VCaP (cell line): ENCODE data around the gene DYNC2H1.

ENCODE experiments used
- H3K27ac ChIP-seq: fragments of 450-650 bp; 2 replicates; pipeline ENCODE4 v1.5.1; 2017
- TF ChIP-seq, protein P1 (sequence below): fragments of 450-650 bp; conservative IDR thresholded peaks from 2 replicates; pipeline ENCODE4 v1.5.1; 2017; ENCODE audit warnings: mild to moderate bottlenecking, moderate library complexity

The DYNC2H1 gene

DNA sequence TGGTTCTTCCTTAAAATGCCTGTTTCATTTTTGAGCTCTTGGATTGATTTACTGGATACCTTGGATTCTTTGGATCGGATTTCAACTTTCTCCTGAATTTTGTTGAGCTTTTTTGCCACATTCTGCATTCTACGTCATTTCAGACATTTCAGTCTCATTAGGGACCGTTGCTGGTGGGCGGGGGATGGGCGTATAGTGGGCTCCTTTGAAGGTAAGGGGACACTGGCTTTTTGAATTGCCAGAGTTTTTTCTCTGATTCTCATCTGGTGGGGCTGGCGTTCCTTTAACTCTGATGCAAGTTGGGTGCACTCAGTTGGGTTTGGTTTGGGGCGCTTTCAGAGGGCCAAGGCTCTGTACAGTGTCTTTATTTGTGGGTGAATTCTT is 216.5 kb downstream of the DYNC2H1 start:
- no peak overlapping the region for H3K27ac ChIP-seq
- TF ChIP-seq, protein P1, sequence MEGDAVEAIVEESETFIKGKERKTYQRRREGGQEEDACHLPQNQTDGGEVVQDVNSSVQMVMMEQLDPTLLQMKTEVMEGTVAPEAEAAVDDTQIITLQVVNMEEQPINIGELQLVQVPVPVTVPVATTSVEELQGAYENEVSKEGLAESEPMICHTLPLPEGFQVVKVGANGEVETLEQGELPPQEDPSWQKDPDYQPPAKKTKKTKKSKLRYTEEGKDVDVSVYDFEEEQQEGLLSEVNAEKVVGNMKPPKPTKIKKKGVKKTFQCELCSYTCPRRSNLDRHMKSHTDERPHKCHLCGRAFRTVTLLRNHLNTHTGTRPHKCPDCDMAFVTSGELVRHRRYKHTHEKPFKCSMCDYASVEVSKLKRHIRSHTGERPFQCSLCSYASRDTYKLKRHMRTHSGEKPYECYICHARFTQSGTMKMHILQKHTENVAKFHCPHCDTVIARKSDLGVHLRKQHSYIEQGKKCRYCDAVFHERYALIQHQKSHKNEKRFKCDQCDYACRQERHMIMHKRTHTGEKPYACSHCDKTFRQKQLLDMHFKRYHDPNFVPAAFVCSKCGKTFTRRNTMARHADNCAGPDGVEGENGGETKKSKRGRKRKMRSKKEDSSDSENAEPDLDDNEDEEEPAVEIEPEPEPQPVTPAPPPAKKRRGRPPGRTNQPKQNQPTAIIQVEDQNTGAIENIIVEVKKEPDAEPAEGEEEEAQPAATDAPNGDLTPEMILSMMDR, result no peak

DNA sequence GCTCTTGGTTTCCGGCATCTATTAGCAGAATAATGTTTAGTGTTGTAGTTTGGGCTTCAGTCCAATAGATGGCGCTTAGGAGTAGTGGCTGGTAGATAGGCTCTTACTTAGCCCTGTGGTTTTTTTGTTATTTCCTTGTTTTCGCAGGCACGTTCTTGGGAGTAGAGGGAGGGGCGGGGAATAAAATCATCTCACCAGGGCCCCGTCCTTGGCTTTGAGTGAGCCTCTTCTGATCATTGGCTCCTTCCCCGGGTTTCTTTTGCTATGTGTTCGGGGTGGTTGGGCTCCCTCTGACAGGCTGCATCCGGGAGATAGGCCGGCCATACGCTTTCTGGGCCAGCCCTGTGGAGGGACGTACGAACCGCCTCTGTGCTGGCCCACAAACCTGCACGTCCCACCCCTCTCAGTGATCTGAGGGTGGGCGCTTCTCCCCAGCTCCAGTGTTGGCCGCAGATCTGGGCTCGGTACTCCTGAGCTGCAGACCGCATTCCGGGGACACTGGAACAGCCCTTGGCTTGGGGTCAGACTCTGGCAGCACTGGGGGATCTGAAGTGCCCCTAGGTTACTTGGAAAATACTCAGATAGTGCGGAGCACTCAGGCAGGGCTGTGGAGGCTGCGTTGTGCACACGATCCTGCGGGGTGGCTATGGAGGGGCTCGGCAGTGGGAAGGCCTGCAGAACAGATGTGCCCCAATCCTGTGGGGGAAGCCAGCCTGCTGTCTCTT is 217.0 kb downstream of the DYNC2H1 start:
- TF ChIP-seq, protein P1, result peak; percentile 93

DNA sequence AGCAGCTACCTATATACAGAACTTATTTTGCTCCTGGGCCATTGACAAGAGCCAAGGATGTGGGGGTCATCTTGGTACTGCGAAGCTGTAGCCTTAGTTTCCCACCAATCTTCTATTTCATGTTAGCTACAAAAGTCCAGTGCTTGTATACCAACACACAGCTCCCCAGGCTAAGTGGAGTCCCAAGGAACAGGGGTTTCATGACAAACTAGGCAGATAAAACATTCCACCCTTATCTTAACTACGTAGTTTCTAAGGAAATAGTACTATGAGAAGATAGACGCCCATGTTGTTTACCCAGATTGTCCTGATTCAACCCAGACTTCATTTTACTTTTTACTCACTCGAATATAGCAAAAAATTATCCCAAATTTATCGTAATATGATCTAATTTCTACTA is 218.5 kb downstream of the DYNC2H1 start:
- TF ChIP-seq, protein P1, result no peak
- no peak overlapping the region for H3K27ac ChIP-seq

More for the DNA sequence above, 217.0 kb downstream of the DYNC2H1 start:
- H3K27ac ChIP-seq, result no peak overlapping the region

DNA sequence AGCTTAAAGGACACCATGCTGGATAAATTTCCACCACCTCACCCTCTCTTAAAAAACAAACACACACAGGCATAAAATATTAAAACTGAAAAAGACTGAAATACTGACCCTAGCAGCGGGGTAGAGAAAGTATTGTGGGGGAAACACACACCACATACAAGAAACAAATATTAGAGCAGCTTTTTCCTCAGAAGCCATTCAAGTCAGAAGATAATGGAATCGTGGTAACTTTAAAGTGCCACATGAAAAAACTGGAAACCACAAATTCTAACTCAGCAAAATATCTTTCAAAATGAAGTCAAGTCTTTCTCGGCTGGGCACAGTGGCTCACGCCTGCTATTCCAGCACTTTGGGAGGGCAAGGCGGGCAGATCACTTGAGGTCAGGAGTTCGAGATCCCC is 223.2 kb downstream of the DYNC2H1 start:
- H3K27ac ChIP-seq, result no peak overlapping the region
- TF ChIP-seq, protein P1, result no peak

DNA sequence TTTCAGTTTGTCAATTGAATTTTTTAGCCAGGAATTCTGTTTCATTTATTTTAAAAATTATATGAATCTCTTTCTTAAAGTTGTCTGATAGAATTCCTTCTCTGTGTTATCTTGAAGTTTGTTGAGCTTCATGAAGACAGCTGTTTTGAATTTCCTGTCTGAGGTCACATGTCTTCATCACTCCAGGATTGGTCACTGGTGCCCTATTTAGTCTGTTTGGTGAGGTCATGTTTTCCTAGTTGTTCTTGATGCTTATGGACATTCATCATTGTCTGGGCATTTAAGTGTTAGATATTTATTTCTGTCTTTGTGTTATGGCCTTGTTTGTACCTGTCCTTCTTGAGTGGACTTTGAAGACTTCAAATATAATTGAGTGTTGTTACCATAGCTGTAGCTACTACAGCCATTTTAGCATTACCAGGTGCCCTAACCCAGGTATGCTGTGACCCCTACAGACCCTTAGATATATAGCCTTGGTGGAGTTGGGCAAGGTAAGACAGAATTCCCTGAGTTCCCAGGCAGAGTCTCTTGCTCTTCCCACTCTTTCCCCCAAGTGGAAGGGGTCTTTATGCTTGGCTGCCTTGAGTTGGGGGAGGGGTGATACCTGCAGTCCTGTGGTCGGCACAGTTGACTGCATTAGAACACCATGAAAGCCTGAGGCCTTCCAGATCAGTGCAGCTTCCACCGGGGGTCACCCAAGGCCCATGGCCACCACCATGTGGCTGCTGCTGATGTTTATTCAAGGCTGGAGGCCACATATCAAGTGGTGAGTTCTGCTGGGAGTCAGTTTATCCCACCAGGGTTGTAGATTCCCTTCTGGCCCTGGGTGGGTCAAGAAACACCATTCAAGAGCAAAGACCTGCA is 229.6 kb downstream of the DYNC2H1 start:
- TF ChIP-seq, protein P1, result 0 out of 2 replicates have a peak, but pooled peaks have one; percentile 24
- no peak overlapping the region for H3K27ac ChIP-seq

DNA sequence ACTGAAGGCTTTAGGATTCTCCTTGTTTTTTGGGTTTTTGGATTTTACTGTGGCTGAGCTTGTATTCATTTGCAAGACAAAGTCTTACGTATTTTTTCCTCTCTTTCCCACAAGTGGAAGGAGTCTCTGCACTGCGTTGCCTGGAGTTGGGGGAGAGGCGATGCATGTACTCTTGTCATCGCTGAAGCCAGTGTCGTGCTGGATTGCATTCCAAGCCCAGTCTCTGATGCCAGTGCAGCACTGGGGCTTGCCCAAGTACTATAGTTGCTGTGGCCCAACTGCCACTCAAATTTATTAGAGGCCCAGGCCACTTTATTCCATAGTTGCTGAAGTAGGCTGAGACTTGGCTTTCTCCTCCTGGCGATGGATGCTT is 230.2 kb downstream of the DYNC2H1 start:
- TF ChIP-seq, protein P1, result no peak; the same call in 1 of the 2 replicates
- H3K27ac ChIP-seq, result no peak overlapping the region

DNA sequence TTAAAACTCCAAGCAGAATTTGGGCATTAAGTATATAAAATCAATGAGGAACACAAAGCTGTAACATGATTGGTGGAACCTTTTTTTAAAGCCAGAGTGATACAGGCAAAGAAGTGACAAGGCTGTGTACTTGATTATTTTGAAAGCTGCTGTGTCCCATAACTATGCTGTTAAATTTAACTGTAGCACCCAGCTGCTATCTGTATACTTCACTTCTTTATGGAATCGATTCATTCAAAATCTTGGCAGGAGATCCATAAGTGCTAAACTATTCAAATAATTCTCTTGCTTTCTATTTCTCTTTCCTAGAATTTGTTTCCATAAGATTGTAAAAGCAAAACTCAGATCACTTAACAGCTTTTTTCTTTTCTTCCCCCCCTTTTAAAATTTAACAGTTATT is 231.7 kb downstream of the DYNC2H1 start:
- TF ChIP-seq, protein P1, result no peak
- H3K27ac ChIP-seq, result no peak overlapping the region
